CD14-positive monocyte (primary cell): ENCODE data around the gene COL15A1. TPM values are rescaled to one million over a fixed set of nuclear protein-coding genes. Genes with fewer than 3 reads are reported as not detected.

Source experiments
- DNase-seq, 3 donors: peaks; one replicate each; pipeline ENCODE4 v3.0.0-alpha.2; 2011 to 2022
- H2AFZ ChIP-seq: 2 replicates; pipeline ENCODE4 v1.6.0; 2012; ENCODE audit warnings: mild to moderate bottlenecking, low read depth, low read length, inconsistent platforms; ENCODE audit not compliant: insufficient read depth, poor library complexity, severe bottlenecking
- H3K27ac ChIP-seq, 2 donors: 1 replicate in 1 of 2; 2 replicates in 1 of 2; pipeline ENCODE4 v1.5.1; 2012 to 2013; ENCODE audit warnings: low read length in 2 of 2, control low read depth in 1 of 2, inconsistent platforms in 1 of 2, low read depth in 1 of 2, mild to moderate bottlenecking in 1 of 2
- H3K27me3 ChIP-seq, 2 donors: one replicate each; pipeline versions ENCODE4 v1.6.0 to v1.6.1; 2011 to 2013; ENCODE audit warnings: low read length in 2 of 2; ENCODE audit not compliant: control insufficient read depth in 2 of 2, insufficient read depth in 2 of 2
- H3K36me3 ChIP-seq, 2 donors: replicated peaks in 1 of 2; 1 replicate in 1 of 2; 2 replicates in 1 of 2; pipeline versions ENCODE4 v1.5.1 to v1.6.1; 2012 to 2013; ENCODE audit warnings: low read length in 2 of 2, control low read depth in 1 of 2, inconsistent platforms in 1 of 2, mild to moderate bottlenecking in 1 of 2; ENCODE audit not compliant: insufficient read depth in 2 of 2, control insufficient read depth in 1 of 2
- H3K4me1 ChIP-seq, 2 donors: 1 replicate in 1 of 2; 2 replicates in 1 of 2; pipeline versions ENCODE4 v1.5.1 to v1.6.1; 2012 to 2013; ENCODE audit warnings: low read length in 2 of 2, control low read depth in 1 of 2, inconsistent platforms in 1 of 2, mild to moderate bottlenecking in 1 of 2, moderate library complexity in 1 of 2; ENCODE audit not compliant: insufficient read depth in 2 of 2, control insufficient read depth in 1 of 2
- H3K4me2 ChIP-seq: replicated peaks from 2 replicates; pipeline ENCODE3; 2012; ENCODE audit warnings: low read length, moderate library complexity, mild to moderate bottlenecking; ENCODE audit not compliant: poor library complexity, severe bottlenecking; ENCODE audit errors: extremely low read depth
- H3K4me3 ChIP-seq, 3 experiments: fragments of 200-600 bp in 1 of 3; sonication (generic) in 1 of 3; replicated peaks in 1 of 3; 1 replicate in 2 of 3; 2 replicates in 1 of 3; pipeline ENCODE4 v1.5.1; 2011 to 2013; ENCODE audit warnings: low read length in 3 of 3, mild to moderate bottlenecking in 3 of 3, control low read depth in 2 of 3, low read depth in 2 of 3, inconsistent platforms in 1 of 3, moderate library complexity in 1 of 3
- H3K79me2 ChIP-seq: 2 replicates; pipeline ENCODE4 v1.6.0; 2012; ENCODE audit warnings: mild to moderate bottlenecking, control low read depth, inconsistent platforms, low read length, moderate library complexity; ENCODE audit not compliant: insufficient read depth
- H3K9ac ChIP-seq: 2 replicates; pipeline ENCODE4 v1.6.0; 2017; ENCODE audit warnings: low read length, mild to moderate bottlenecking; ENCODE audit not compliant: insufficient read depth, poor library complexity, severe bottlenecking
- H3K9me3 ChIP-seq, 2 donors: replicated peaks in 1 of 2; 1 replicate in 1 of 2; 2 replicates in 1 of 2; pipeline versions ENCODE4 v1.5.1 to v1.6.1; 2012 to 2013; ENCODE audit warnings: low read length in 2 of 2, control low read depth in 1 of 2; ENCODE audit not compliant: control insufficient read depth in 1 of 2, insufficient read depth in 1 of 2
- H4K20me1 ChIP-seq: 2 replicates; pipeline ENCODE4 v1.6.0; 2012; ENCODE audit warnings: mild to moderate bottlenecking, low read length, control low read depth, moderate library complexity; ENCODE audit not compliant: insufficient read depth
- H3K27ac Mint-ChIP-seq, 7 donors: one replicate each; pipeline ENCODE4 v1.8.0; 2020; ENCODE audit warnings: mild to moderate bottlenecking in 7 of 7, mixed read lengths in 7 of 7, moderate library complexity in 6 of 7, inconsistent platforms in 2 of 7
- H3K27me3 Mint-ChIP-seq, 3 donors: one replicate each; pipeline ENCODE4 v1.8.0; 2021 to 2022; ENCODE audit warnings: low read depth in 3 of 3, mild to moderate bottlenecking in 3 of 3, mixed read lengths in 3 of 3, moderate library complexity in 3 of 3, inconsistent platforms in 1 of 3
- H3K36me3 Mint-ChIP-seq, 2 donors: one replicate each; pipeline ENCODE4 v1.8.0; 2020; ENCODE audit warnings: mixed read lengths in 2 of 2, inconsistent platforms in 1 of 2, mild to moderate bottlenecking in 1 of 2
- H3K4me1 Mint-ChIP-seq: one replicate; pipeline ENCODE4 v1.8.0; 2020; ENCODE audit warnings: mild to moderate bottlenecking, mixed read lengths
- H3K4me3 Mint-ChIP-seq, 2 donors: one replicate each; pipeline ENCODE4 v1.8.0; 2020; ENCODE audit warnings: mild to moderate bottlenecking in 2 of 2, mixed read lengths in 2 of 2, moderate library complexity in 1 of 2
- H3K9me3 Mint-ChIP-seq, 7 donors: one replicate each; pipeline ENCODE4 v1.8.0; 2020 to 2022; ENCODE audit warnings: mixed read lengths in 7 of 7, mild to moderate bottlenecking in 6 of 7, moderate library complexity in 6 of 7, inconsistent platforms in 2 of 7
- WGBS: methylation state at CpG from one replicate; pipeline ENCODE4 v1.1.5; 2013; ENCODE audit warnings: missing lambda C conversion rate; ENCODE audit not compliant: insufficient coverage; 5-methylcytosine and 5-hydroxymethylcytosine counted together
- intact Hi-C, 2 donors: fragments of 100-400 bp; cut with micrococcal nuclease; formaldehyde crosslinking; loops; one replicate each; pipeline versions ENCODE4 v1.15.0 to v1.15.1; 2023
- polyA plus RNA-seq, 3 donors: library from polyadenylated mRNA; depleted of rRNA in 1 of 3; unstranded in 2 of 3; stranded (reverse) in 1 of 3; fragments of 300-500 nt in 2 of 3; fragments of >200 nt in 1 of 3; fragmentation: Illumina TruSeq in 2 of 3; gene quantifications; 1 replicate in 2 of 3; 2 replicates in 1 of 3; pipeline ENCODE4 v1.2.3, GENCODE V29; 2012 to 2021
- TF ChIP-seq, protein P1 (sequence below): fragments of 200-600 bp; IDR thresholded peaks from one replicate; pipeline ENCODE4 v1.8.0; 2022; ENCODE audit warnings: antibody characterized with exemption, mild to moderate bottlenecking

COL15A1 gene
- polyA plus RNA-seq, 3 donors, result 0.03 to 0.14 (median 0.11) TPM

DNA sequence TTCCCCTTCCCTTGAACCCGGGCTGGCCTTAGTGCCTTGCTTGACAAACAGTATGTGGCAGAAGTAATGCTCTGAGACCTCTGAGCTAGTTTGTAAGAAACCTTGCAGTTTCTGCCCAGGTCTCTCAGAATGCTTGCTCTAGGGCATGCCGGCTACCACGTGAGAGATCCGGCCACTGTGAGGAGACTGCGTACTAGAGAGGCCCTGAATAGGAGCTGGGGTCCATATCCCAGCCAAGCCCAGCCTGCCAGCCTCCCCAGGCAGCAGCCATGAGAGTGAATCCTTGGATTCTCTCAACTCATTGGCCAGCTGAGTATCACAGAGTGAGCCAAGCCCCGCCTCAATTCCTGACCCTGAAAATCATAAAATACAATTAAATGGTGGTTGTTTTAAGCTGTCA is 16.0 kb upstream of the COL15A1 start:
- TF ChIP-seq, protein P1, sequence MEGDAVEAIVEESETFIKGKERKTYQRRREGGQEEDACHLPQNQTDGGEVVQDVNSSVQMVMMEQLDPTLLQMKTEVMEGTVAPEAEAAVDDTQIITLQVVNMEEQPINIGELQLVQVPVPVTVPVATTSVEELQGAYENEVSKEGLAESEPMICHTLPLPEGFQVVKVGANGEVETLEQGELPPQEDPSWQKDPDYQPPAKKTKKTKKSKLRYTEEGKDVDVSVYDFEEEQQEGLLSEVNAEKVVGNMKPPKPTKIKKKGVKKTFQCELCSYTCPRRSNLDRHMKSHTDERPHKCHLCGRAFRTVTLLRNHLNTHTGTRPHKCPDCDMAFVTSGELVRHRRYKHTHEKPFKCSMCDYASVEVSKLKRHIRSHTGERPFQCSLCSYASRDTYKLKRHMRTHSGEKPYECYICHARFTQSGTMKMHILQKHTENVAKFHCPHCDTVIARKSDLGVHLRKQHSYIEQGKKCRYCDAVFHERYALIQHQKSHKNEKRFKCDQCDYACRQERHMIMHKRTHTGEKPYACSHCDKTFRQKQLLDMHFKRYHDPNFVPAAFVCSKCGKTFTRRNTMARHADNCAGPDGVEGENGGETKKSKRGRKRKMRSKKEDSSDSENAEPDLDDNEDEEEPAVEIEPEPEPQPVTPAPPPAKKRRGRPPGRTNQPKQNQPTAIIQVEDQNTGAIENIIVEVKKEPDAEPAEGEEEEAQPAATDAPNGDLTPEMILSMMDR, result no peak
- Mint-ChIP-seq H3K27ac (no peak overlapping the region), H3K9me3 (peaks cover 0 to 2% (median 0%) of the 10 kb centered on the region in 7 donors), H3K27me3 (peaks cover 2 to 4% (median 3%) of the 10 kb centered on the region in 3 donors), H3K4me1 (peaks cover 6% of the 10 kb centered on the region), H3K4me3 (no peak overlapping the region), H3K36me3 (no peaks in the 10 kb centered on the region)
- Histone ChIP-seq H3K79me2 (no peaks in the 10 kb centered on the region), H2AFZ (no peak overlapping the region), H3K27me3 (no peaks in the 10 kb centered on the region), H4K20me1 (no peaks in the 10 kb centered on the region), H3K36me3 (no peaks in the 10 kb centered on the region), H3K4me3 (no peak overlapping the region), H3K4me1 (peaks cover 5% of the 10 kb centered on the region in 2 donors), H3K4me2 (no peak overlapping the region), H3K9ac (no peak overlapping the region), H3K9me3 (no peaks in the 10 kb centered on the region), H3K27ac (no peak overlapping the region)
- 86% methylated on average over 5 of the region's 6 CpGs for WGBS
- intact Hi-C loops, result no loop called here
- no peak for DNase-seq

DNA sequence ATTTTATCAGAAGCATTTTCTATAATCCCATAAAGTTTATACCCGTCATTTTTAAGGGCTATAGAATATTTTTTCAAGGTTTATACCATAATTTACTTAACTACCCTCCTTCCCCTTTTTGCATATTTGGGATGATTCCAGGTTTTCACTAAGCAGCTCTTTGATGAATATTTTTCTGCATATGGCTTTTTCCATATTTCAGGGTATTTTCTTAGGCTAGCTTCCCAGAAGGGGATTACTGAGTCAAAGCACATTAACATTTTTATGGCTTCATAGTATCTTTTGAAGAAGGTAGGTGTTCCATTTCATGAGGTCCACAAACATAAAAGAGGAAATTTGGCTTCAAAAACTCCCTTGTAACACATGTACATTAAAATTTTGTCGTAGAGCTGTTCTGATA is 14.6 kb upstream of the COL15A1 start:
- H3K4me1 ChIP-seq, result no peaks in the 10 kb centered on the region
- no CpG with 5 or more reads among the region's 2 CpGs for WGBS
- no peak overlapping the region for H3K4me3 ChIP-seq
- H3K79me2 ChIP-seq, result no peaks in the 10 kb centered on the region
- no peaks in the 10 kb centered on the region for H3K9me3 ChIP-seq
- H3K4me2 ChIP-seq, result no peak overlapping the region
- no peak for DNase-seq
- no peaks in the 10 kb centered on the region for H3K27me3 ChIP-seq
- Mint-ChIP-seq H3K4me1 (no peaks in the 10 kb centered on the region), H3K4me3 (no peak overlapping the region), H3K27me3 (peaks cover 2 to 5% (median 4%) of the 10 kb centered on the region in 3 donors), H3K36me3 (no peaks in the 10 kb centered on the region), H3K27ac (no peak overlapping the region), H3K9me3 (peaks cover 0 to 2% (median 0%) of the 10 kb centered on the region in 7 donors)
- TF ChIP-seq, protein P1, result no peak
- intact Hi-C loops, result no loop called here
- no peak overlapping the region for H2AFZ ChIP-seq
- H3K36me3 ChIP-seq, result no peaks in the 10 kb centered on the region
- no peak overlapping the region for H3K27ac ChIP-seq
- H4K20me1 ChIP-seq, result no peaks in the 10 kb centered on the region
- H3K9ac ChIP-seq, result no peak overlapping the region
